Dedifferentiated amniotic fluid mesenchymal stem cell (primary cell): ENCODE results near the gene OVOL1.

Experiments used
- DNase-seq: peaks from one replicate; pipeline ENCODE4 v3.0.0-alpha.2; 2016; ENCODE audit errors: extremely low spot score

OVOL1 gene

DNA sequence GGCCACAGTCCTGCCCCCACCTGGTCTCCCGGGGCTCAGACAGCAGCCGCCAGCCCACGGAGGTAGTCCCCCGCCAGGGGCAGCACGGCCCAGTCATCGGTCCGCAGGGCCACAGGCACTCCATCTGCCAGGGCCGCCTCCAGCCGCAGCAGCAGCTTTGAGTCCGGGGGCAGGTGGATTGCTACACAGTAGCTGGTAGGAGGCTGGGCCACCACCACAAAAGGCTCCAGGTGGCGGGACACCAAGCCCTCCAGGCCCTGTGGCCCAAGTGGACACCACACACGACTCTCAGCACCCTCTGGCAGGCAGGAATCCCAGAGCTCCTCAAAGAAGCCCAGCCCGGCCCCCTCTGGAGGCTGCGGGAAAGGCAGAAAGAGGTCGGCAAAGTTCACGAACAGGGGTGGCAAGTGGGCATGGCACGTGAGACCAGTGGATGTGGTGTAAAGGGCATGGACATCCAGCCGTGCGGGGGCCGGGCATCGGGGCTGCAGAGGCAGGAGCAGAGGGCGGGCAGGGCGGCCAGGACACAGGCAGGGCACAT is 9.0 kb upstream of the OVOL1 start:
- no peak for DNase-seq

DNA sequence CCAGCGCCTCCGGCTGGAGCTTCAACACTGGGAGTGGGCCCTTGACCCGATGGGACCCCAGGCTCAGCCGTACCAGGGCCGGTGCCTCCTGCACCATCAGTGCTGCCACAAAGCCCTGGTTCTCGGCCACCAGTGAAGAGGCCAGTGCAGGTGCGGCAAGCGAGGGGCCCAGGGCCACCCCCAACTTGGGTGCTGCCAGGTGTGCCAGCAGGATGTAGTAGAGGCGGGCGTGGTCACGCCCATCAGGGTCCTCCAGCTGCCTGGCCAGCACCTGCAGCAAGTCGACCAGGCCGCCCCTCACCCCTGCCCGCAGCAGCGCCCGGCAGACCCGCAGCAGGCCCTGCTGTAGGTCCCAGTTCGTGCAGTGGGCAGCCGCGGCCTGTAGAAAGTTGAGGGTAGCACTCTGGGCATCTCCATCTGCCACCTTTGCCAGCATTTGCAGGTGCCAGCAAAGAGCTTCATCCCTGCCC is 8.4 kb upstream of the OVOL1 start:
- no peak for DNase-seq

DNA sequence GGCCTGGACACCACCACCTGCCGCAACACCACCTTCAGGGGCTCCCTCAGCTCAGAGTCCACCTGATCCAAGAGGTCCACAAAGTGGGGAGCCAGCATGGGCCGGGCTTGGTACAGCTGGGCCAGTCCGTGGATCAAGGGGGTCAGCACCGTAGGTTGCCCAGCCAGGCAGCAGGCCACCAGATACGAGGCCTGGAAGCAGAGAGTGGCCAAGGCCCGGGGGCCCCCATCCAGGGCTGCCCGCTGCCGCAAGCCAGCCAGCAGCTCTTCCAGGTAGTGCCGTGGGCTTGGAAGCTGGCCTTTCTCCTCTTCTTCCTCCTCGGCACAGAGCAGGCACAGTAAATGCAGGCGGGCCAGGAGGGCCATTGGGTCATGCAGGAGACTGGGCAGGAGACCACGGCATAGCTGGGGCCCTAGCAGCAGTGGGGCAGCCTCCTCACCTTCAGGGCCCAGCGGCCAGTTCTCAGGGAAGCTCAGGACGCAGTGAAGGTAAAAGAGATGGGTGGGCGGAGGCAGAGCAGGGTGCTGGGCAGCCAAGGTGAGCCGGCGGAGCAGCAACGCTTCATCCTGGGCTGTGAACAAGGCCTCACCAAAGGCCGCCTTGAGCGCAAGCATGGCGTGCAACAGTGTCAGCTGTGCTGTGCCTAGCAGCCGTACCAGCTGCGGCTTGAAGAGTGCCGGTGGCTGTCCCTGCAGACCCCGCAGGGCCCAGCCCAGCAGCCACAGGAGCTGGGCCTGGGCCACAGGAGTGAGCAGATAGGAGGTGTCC is 7.8 kb upstream of the OVOL1 start:
- no peak for DNase-seq

DNA sequence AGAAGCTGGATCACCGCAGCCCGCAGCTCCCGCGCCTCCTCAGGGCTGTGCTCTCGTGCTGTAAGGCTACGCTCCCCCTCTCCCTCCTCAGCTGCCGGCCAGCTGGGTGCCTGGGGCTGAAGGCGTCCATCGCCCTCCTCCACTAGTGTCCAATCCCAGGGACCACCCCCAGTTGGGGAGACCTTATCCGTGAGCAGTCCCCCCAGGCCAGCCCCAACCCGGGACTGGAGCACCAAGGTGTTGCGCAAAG is 7.3 kb upstream of the OVOL1 start:
- DNase-seq = no peak

DNA sequence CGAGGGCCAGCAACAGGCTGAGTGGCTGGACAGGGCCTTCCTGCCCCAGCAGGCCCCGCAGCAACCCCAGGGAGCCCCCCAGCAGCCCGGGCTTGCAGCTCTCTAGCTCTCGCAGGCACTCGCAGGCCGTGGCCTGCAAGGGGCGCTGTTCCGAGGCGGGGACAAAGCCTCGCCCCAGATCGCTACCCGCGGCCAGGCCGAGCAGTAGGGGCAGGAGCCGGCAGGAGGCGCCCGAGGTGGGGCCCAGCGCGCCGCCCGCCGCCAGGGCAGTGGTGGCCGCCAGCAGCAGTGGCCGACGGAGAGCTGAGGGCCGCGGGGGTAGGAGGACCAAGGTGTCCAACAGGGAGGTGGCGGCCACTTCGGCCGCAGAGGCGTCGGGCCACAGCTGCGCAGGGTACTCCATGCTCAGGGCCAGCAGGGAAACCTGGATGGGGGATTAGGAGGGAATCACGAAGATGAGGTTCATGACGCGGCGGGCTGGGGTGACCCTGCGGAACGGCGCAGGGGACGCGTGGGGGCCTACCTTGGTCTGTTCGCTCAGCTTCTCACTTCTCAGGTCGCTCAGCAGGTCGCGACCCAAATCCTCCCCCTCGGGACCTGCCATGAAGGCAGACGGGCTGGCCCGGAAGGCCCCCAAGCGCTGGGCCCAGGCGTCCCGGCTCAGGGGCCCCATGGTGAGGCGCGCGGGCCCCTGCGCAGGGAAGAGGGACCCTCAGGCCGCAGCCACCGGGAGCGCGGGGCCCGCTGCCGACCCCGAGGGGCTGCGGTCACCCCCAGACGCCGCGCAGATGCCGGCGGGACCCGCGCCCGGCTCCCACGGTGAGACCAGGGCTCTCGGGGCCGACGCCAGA is 6.7 kb upstream of the OVOL1 start:
- DNase-seq = peak; percentile 64

DNA sequence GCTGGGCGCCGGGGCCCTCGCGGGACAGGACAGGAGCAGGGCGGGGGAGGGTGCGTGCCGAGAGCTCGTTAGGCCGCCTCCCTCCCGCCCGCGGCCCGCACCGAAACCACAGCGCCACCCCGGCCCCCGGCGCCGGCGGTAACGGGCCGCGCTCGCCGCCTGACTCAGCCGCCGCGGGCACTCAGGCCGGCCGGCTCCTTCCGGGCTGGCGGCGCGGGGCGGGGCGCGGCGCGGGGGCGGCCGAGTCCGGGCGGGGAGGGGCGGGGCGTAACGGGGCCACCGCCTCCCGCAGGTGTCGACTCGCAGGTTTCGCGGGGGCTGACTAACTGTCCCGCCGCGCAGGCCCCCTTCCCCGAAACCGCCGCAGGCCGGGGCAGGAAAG is 6.1 kb upstream of the OVOL1 start, which contains the start of gene AP5B1:
AP5B1 (minus strand) TSS at position 207 of the 382 bp plus-strand sequence. CDS start 385 bp downstream, outside the sequence.
- peak; percentile 30 for DNase-seq

DNA sequence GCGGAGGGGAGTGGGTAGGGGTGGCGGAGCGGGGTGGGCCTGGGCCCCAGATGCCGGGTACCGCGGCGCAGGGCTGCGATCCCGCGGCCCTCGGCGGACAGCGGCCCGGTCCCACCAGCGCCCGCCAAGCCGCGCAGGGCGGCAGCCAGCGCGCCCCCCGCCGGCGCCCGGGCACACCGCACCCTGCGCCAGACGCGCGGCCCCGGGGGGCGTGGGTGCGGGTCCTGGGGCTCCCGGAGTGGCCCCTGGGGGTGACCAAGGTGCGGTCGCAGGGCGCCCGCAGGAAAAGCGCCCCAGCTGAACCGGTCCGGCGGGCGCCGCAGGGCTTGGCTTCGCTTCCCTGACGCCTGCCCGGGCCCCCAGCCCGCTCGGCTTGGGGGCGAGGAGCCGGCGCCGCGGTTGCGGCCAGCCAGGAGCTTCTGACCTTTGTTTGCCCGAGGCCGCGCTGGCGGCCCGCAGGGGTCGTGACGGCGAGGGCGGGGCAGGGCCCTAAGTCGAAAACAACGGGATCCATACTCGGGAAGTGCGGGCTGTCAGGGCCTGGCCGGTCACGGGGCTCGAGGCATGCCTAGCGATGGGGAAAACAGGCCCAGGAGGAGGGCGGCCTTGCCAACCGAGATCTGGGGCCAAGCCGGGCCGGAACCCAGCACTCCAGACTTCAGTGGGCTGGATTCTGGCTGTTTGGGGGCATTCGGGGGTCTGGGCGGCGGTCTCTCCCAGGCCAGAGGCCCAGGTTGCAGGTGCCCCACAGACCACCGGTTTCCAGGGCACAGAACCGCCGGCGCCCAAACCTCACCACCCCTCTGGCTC is 5.5 kb upstream of the OVOL1 start:
- no peak for DNase-seq

DNA sequence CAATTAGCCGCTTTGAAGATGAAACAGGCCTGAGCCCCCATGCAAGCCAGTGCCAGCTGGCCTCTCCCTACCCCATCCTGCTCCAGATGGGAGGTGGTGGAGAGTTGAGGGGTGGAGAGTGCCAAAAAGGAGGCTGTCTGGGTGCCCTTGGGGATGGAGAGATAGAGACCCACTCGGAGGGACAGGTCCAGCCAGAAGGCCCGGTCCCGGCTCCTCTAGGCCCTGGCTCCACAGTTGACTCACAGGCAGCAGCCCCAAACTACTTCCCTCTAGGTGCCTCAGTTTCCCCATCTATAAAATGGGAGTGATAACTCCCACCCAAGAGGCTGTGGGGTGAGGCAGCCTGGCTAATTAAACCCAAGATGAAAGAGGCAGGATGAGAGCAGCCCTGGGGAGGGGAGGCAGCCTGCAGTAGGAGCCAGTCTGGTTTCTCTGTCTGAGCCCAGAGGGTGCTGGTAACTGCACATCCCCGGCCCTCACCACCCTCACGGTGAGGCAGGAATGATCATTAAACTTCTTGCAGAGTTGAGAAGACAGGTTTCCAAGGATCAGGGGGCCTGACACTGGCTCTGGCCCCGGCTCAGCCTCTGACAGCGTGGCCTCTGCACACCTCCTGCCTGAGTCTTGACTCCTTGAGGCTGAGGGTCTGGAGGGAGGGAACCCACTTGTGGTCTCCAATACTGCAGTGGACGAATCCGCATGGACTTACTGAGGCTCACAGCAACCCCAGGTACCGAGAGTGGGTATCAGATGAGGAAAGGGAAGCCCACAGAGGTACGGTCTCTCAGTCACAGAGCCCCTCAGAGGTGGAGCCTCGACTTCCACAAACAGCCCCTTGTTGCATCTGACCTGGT is 4.7 kb upstream of the OVOL1 start:
- no peak for DNase-seq

DNA sequence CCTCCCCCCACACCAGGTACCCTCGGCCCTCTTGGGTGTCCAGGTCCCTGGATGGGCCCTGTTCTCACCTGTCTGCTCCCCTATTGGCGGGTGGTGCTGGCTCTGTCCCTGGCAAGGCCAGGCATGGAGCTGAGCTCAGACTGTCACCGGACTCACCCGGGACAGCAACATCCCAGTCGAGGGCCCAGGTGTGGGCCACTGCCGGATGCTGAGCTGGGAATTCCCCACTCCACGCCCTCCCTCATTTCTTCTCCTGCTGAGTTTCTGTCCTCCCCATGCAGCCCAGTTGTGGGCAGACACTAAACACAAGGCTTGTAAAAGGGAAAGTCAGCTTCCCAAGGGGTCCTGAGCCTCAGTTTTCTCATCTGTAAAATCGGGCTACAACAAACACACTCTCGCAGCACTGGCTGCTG is 4.0 kb upstream of the OVOL1 start:
- DNase-seq = no peak

DNA sequence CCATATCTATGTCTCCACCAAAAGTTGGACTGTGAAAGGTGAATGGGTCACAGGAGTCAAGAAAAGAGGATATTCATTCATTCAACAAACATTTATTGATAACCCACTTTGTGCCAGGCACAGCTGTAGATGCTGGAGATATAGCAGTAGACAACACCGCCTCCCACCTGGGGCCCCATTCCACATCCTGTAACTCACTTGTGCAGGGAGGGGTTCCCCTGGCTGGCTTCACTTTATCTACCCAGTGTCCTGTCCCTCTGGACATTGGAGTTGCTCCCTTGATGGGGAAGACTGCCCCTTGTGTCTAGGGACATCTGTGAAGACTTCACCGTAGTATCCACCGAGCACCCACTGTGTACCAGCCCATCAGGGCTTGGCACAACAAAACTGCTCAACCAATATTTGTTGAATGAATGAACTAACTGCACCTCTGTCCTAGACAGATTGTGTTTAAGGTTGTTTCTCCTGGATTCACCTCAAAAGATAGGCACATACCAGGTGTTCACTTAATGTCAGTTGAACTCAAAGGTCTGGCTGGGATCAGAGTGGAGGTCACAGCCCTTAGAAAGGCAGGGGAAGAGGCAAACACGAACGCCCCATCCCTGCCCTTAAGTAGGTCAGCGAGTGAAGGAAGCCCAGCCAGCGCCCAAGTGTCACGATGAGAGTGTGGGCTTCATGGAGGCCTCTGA is 1.4 kb upstream of the OVOL1 start:
- no peak for DNase-seq

DNA sequence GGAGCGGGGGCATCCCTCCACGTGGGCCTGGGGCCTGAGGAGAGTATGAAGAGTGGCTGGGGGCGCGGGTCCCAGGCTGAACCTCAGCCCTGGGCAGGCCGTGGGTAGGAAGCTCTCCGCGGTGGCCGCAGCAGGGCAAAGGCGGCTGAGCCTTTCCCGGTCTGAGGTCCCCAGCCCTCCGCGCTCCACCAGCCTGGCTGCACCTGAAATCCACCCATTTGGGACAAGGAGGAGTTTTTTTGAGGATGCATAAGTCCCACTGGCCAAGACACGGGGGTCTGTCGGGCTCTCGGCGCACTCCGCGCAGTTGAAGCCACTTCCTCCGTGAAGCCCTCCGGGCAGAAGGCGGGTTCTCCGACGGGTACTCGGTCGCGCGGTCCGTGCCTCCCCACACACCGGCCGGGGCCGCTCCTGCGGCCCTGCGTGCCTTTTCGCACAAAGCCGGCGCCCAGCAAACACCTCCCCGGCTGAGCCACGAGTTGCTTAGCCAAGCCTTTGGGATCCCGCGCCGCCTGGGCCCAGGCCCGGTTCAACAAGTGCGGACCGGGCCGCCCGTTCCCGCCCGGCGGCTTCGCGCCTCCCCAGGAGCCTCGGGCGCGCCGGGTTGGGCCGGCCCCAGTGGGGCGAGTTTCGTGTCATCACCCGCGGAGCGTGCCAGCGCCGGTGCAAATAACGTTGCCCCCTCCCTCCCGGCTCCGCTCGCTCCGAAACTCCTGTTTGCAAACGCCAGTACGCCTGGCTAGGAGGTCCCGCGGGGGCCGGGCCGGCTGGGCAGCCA is 666 bp upstream of the OVOL1 start:
- no peak for DNase-seq

DNA sequence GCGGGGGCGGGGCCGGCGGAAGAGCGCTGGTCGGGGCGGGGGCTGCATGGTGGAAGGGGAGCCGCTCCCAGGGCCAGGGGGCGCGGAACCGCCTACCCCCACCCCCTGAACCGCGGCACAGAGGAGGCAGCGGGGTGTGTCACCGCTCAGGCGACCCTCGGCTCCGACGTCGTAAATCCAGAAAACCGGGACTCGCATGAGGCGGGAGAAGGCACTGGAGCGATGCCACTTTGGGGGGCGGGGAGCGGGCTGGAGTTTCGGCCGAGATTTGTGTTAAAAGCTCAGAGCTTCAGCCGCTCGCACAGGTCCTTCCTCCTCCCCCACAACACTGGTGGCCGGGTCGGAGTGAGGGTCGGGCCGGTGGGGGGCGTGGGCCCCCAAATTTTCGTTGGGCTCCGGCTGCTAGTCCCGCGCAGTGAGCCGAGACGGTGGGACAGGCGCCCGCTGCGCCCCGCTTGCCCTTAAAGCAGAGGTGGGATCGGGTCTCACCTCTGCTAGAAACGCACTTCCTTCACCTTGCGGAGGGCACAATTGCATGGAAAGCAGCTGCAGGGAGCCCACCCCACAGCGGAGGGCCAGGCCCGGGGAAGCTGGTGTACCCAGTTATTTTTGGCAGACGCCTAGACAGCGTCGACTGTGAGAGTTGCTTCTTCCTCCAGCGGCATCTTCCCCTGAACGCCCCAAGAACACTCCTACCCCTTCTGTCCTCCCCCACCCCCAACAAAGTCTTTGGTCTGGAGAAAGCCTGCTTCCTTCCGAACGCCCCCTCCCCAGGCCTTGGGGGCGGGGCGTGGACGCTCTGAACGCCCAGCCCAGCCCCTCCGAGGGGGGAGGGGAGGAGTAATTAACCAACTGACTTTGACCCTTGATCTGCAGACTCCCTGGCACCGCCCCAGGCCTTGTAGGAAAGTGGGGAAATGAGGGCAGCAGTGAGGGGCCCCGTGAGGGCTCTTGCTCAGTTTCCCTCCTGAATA is 1.1 kb downstream of the OVOL1 start:
- no peak for DNase-seq

DNA sequence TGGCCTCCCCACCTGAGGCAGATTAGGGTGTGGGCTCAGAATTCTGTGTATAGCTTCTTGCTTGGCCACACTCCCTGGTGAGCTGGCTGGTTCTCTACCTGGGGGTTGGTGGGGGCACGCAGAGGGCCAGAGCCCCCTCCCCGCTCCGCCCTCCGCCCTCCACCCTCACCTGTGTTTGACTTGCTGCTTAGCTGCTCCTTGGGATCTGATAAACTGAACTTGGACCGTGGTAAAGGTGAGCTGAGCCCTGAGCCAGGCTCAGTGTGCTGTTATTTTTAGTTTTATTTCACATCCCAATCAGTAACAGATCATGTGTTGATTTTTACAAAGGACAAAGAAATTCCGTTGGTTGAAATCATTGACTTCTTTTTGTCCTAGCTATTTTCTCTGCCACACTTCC is 2.0 kb downstream of the OVOL1 start:
- DNase-seq = no peak

DNA sequence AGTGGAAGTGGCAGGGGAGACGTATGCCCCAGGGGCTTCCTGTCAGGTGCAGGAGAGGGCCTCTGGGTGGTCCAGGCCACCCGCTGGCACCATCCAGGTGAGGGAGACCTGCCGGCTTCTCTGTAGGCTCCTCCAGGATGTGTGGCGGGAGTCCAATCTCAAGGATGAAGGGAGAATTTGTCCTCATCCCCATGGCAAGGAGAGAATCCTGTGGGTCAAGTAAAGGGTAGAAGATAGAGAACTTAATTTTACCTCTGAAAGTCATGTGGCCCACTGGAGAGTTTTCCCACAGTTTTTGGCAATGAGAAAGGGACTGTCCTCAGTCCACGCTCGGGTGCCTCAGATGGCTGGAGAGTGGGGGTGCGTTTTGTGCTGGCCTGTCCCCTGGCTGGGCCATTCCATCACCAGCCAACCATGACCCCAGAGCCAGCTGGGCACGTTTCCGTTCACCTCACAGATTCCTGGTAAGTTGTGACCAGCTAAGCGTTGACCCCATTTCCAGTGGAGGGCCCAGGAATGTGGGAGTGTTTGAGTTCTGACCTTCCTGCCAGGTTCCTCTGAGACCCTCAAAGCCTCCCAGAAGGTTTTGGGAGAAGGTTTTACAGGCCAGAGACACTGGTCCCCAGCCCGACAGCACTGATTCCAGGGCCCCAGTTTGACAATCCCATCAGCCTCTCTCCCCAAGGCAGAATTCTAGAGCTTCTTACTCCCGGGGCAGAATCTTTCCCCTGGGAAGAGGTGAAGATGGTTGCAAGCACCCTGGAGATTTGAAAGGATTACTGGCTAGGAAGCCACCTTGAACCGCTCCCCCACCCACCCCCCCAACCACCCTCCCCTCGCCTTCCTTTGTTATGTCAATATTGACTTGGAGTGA is 2.6 kb downstream of the OVOL1 start:
- no peak for DNase-seq

DNA sequence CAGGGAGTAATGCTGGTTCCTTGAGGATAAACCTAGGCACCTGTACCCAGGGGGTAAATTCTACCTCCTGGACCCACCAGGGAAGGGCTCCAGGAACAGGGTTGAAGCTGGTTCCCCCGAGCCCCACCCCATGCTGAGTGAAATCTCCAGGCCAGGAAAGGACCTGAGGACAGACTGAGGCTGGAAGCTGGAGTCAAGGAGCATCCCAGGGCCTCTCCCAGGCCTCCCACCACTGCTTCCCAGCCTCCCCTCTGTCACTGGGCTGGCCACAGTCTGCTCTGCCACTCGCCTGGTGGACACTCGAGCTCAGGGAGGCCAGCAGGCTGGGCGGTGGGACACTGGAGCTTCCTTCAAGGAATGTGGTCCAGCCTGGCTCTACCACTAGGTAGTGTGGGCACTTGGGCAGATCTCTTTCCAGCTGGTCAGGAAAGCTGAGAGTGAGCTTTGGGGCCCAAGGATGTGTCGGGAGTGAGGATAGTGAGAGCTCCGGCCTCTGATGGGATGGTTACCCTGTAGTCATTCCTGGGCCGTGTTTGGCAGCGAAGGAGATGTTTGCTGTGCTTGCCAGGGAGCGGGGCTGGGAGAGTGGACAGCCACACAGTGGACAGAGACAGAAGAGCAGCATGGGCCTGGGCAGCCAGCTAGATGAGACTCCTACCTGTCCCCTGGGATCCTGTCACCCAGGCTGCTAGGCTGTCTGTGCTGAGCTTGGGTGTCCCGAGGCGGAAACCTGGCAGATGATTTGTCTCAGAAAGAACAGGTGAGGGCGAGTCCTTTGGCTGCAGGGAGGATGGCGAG is 3.4 kb downstream of the OVOL1 start:
- no peak for DNase-seq

DNA sequence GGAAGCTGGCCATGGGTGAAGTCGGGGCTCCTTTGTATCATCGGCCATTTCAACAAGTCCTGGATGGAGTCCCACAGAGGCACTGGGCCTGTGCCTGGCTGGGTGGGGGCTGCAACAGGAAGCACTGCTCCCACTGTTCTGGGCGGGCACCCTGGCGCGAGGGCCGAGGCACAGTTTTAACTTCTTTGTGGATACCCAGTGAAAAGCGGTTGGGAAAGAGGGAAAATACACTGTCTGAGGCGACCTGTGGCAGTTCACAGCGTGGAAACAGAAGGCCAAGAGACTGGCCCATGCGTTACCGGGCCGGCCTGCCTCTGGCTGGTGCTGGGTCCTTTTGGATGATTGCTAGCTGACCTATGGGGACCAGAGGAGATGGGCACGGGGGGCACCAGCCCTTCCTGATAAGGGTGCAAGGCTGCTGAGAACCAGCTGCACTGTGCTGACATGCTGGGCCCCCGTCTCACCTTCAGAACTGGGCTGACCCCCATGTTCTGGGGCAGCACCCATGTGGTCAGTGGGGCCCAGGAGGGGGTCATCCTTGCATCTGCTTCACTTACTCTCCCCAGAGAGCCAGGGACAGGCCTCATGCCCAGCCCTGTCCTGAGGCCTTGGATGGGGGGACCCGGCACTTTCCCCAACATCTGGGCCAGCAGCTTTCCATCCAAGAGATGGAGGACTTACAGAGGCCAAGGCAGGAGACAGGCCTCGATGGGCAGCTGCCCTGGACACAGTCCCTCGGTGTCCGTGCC is 4.2 kb downstream of the OVOL1 start:
- no peak for DNase-seq
